Stimulated activated CD8-positive, alpha-beta memory T cell treated with anti-CD3 and anti-CD28 coated beads, Interleukin-7, amount 100 ng/mL, for 48 hours (primary cell): ENCODE data around the gene MAG.

Experiments
- DNase-seq, 2 donors: peaks; one replicate each; pipeline ENCODE4 v3.0.0-alpha.2; 2020; ENCODE audit warnings: low read depth in 1 of 2; ENCODE audit errors: extremely low read depth in 1 of 2

Gene MAG

GRCh38 chr19:35297515-35297848, 5.5 kb downstream of the MAG start:
- no peak for DNase-seq

- no peak for DNase-seq
These were observed 6.0 kb downstream of the MAG start for GRCh38 chr19:35297922-35298321.

GRCh38 chr19:35298561-35298972, 6.6 kb downstream of the MAG start:
- DNase-seq, result no peak

GRCh38 chr19:35299523-35300338, 7.8 kb downstream of the MAG start:
- no peak for DNase-seq

- no peak for DNase-seq
These were observed 8.3 kb downstream of the MAG start for GRCh38 chr19:35300339-35300649.

- no peak for DNase-seq
These were observed 10.0 kb downstream of the MAG start for GRCh38 chr19:35301961-35302360.

GRCh38 chr19:35302446-35302845, 10.5 kb downstream of the MAG start:
- no peak for DNase-seq

- no peak for DNase-seq
These were observed 11.5 kb downstream of the MAG start for GRCh38 chr19:35303357-35303915.

- DNase-seq, result no peak
These were observed 12.1 kb downstream of the MAG start for GRCh38 chr19:35304036-35304435.

GRCh38 chr19:35305181-35305580, 13.2 kb downstream of the MAG start:
- DNase-seq, result no peak

GRCh38 chr19:35306473-35307246, 14.7 kb downstream of the MAG start:
- DNase-seq, result no peak

GRCh38 chr19:35307931-35308330, 16.0 kb downstream of the MAG start:
- no peak for DNase-seq

GRCh38 chr19:35308910-35309309, 16.9 kb downstream of the MAG start:
- DNase-seq, result no peak

GRCh38 chr19:35309481-35310279, 17.7 kb downstream of the MAG start:
- DNase-seq, result no peak

- no peak for DNase-seq
These were observed 18.4 kb downstream of the MAG start for GRCh38 chr19:35310331-35310730.

- no peak for DNase-seq
These were observed 19.0 kb downstream of the MAG start for GRCh38 chr19:35310811-35311465.

- DNase-seq, result no peak
These were observed 20.1 kb downstream of the MAG start for GRCh38 chr19:35311901-35312665.

- DNase-seq, result no peak
These were observed 21.6 kb downstream of the MAG start for GRCh38 chr19:35313587-35313986.

- DNase-seq, result no peak
These were observed 22.1 kb downstream of the MAG start for GRCh38 chr19:35314031-35314430.

GRCh38 chr19:35314858-35315470, 23.0 kb downstream of the MAG start:
- DNase-seq, result no peak
